Breast epithelium (tissue), 4 donors: ENCODE measurements around the gene SERPINA9. TPM values are rescaled to one million over a fixed set of nuclear protein-coding genes. Genes with fewer than 3 reads are reported as not detected.

ENCODE experiments used
- DNase-seq, 2 donors: peaks; one replicate each; pipeline ENCODE4 v3.0.0-alpha.2; 2019; ENCODE audit warnings: low spot score in 2 of 2
- H3K27ac ChIP-seq, 2 donors: fragments of 200-600 bp; sonication (generic) in 1 of 2; one replicate each; pipeline ENCODE4 v1.5.1; 2016 to 2019; ENCODE audit warnings: mild to moderate bottlenecking in 1 of 2
- H3K27me3 ChIP-seq, 2 donors: fragments of 200-600 bp; sonication (generic) in 1 of 2; one replicate each; pipeline versions ENCODE4 v1.5.1 to v1.6.0; 2017 to 2019; ENCODE audit warnings: control low read depth in 1 of 2, mild to moderate bottlenecking in 1 of 2
- H3K36me3 ChIP-seq: fragments of 200-600 bp; one replicate; pipeline ENCODE4 v1.5.1; 2019
- H3K4me1 ChIP-seq, 2 donors: fragments of 200-600 bp; sonication (generic); one replicate each; pipeline ENCODE4 v1.5.1; 2016 to 2019; ENCODE audit warnings: control low read depth in 1 of 2
- H3K4me3 ChIP-seq, 3 donors: fragments of 200-600 bp; sonication (generic); 1 replicate in 2 of 3; 2 replicates in 1 of 3; pipeline ENCODE4 v1.5.1; 2016 to 2019; ENCODE audit warnings: mild to moderate bottlenecking in 3 of 3, moderate library complexity in 2 of 3
- H3K9me3 ChIP-seq, 2 donors: fragments of 200-600 bp; sonication (generic) in 1 of 2; one replicate each; pipeline ENCODE4 v1.5.1; 2016 to 2019; ENCODE audit warnings: control low read depth in 1 of 2
- POLR2A ChIP-seq: fragments of 450-650 bp; IDR thresholded peaks from one replicate; pipeline ENCODE4 v1.6.1; 2016; ENCODE audit warnings: antibody characterized with exemption, mild to moderate bottlenecking, moderate library complexity
- POLR2AphosphoS5 ChIP-seq, 3 donors: sonication (generic); formaldehyde crosslinking; IDR thresholded peaks; one replicate each; pipeline ENCODE4 v1.6.1; 2017; ENCODE audit warnings: antibody characterized with exemption in 3 of 3
- intact Hi-C: fragments of 100-400 bp; cut with DNase I; formaldehyde crosslinking; loops from one replicate; pipeline ENCODE4 v1.15.1; 2023; ENCODE audit warnings: low total_unique reads
- total RNA-seq, 3 donors: library from RNA; depleted of rRNA; stranded (reverse); fragments of >200 nt; gene quantifications; one replicate each; pipeline ENCODE4 v1.1.0, GENCODE V29; 2016
- TF ChIP-seq, protein P1 (sequence below), 3 donors: fragments of 450-650 bp; IDR thresholded peaks; one replicate each; pipeline ENCODE4 v1.5.1; 2016 to 2017; ENCODE audit warnings: antibody characterized with exemption in 3 of 3, mild to moderate bottlenecking in 3 of 3, moderate library complexity in 3 of 3

SERPINA9 gene
- total RNA-seq, 3 donors from 2014 or later = not detected

DNA sequence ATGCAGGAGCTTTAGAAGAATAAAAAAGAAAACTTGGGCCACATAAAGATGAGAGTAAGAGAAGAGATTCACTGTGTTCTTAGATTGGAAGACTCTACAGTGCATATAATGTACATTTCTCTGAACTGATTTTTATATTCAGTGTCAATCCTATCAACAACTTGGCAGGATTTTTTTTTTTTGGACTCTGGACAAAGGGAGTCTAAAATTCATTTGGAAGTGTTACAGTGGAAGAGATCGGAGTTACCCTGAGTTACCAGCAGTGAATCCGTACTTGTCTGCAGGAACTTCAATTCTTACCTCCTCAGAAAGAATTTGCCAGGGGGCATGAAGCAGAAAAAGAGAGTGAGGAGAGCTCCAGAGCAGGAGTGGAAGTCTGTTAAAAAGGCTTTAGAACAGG lies 47.4 kb downstream of the SERPINA9 start:
- Histone ChIP-seq H3K4me1 (no peaks in the 10 kb centered on the region), H3K9me3 (no peaks in the 10 kb centered on the region), H3K27ac (no peak overlapping the region), H3K4me3 (no peak overlapping the region), H3K36me3 (no peaks in the 10 kb centered on the region), H3K27me3 (no peaks in the 10 kb centered on the region)
- intact Hi-C loops = no loop called here
- DNase-seq = no peak
- TF ChIP-seq POLR2A (no peak), POLR2AphosphoS5 (IDR thresholded peaks at IDR 0.05) (no peak)
- TF ChIP-seq, protein P1, sequence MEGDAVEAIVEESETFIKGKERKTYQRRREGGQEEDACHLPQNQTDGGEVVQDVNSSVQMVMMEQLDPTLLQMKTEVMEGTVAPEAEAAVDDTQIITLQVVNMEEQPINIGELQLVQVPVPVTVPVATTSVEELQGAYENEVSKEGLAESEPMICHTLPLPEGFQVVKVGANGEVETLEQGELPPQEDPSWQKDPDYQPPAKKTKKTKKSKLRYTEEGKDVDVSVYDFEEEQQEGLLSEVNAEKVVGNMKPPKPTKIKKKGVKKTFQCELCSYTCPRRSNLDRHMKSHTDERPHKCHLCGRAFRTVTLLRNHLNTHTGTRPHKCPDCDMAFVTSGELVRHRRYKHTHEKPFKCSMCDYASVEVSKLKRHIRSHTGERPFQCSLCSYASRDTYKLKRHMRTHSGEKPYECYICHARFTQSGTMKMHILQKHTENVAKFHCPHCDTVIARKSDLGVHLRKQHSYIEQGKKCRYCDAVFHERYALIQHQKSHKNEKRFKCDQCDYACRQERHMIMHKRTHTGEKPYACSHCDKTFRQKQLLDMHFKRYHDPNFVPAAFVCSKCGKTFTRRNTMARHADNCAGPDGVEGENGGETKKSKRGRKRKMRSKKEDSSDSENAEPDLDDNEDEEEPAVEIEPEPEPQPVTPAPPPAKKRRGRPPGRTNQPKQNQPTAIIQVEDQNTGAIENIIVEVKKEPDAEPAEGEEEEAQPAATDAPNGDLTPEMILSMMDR (IDR thresholded peaks at IDR 0.05) = no peak

DNA sequence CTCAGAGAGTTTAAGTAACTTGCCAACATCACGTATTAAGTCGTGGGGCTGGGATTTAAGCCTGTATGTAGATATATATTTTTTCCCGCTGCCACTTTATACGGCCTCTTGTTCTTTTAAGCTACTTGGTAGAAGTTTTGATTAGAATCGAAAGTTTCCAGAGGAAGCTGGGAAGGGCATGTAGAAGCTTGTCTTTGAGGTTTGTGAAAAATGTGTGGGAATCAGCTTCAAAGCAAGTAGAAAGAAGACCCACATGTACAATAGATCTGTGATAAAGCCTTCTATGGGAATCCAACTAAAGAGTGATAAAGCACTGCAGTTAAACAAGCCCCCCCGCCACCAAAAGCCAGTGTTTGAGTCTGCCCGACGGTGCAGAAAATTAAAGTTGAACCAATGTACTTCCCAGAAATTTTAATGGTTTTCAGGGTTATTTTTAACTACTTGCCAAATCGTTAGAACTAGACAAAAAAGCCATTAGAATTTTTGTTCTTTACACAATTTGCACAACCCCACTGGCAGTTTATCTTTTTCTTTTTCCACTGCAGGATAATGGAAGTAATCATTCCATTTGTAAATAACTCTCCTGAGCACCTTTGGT lies 48.9 kb downstream of the SERPINA9 start:
- Histone ChIP-seq H3K36me3 (no peaks in the 10 kb centered on the region), H3K27ac (no peak overlapping the region), H3K9me3 (no peaks in the 10 kb centered on the region), H3K4me1 (no peaks in the 10 kb centered on the region), H3K27me3 (no peaks in the 10 kb centered on the region), H3K4me3 (no peak overlapping the region)
- no peak for DNase-seq
- intact Hi-C loops = no loop called here
- TF ChIP-seq, protein P1 (IDR thresholded peaks at IDR 0.05) = no peak
- TF ChIP-seq POLR2AphosphoS5 (IDR thresholded peaks at IDR 0.05) (no peak), POLR2A (no peak)

DNA sequence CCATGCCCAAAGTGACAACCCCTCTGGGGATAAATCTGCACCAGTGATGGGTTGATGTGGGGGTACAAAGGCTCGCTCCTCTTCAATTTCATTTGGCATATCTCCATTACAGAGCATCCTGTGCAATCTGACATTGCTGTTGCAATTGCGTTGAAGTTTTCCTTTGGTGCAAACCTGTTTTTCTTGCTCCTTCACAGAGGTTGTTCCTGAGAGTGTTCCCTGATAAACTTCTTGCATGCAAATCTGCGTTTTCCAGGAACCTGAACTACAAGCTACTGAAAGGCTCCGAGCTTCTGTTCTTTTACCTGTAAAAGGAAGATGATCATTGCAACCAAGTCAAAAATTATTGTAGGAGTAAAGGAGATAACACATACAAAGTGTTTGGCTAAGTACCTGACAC lies 49.5 kb downstream of the SERPINA9 start:
- H3K36me3 ChIP-seq = no peaks in the 10 kb centered on the region
- H3K4me1 ChIP-seq = no peaks in the 10 kb centered on the region
- intact Hi-C loops = no loop called here
- H3K27ac ChIP-seq = no peak overlapping the region
- no peaks in the 10 kb centered on the region for H3K27me3 ChIP-seq
- TF ChIP-seq POLR2A = no peak
- no peaks in the 10 kb centered on the region for H3K9me3 ChIP-seq
- H3K4me3 ChIP-seq = no peak overlapping the region
- DNase-seq = no peak

DNA sequence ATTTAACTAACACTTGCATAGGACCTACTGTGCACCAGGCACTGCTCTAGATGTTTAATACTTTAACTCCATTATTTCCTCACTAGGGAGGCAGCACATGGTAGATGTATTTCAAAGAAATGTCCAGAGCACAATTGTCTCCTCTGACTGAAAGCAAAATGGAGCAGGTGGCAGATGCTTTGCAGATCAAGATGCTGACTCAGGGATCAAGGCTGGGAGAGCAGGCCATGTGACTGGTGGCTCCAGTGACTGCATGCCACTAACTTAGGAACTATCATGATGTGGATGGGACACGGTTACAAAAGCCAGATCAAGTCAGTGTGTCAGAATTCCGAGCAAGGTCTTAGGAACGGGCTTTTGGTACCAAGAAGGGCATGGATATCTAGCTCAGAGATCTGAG lies 51.6 kb downstream of the SERPINA9 start:
- Histone ChIP-seq H3K36me3 (no peaks in the 10 kb centered on the region), H3K4me1 (no peaks in the 10 kb centered on the region), H3K9me3 (no peaks in the 10 kb centered on the region), H3K4me3 (no peak overlapping the region), H3K27me3 (no peaks in the 10 kb centered on the region), H3K27ac (no peak overlapping the region)
- intact Hi-C loops = no loop called here
- DNase-seq = no peak
- TF ChIP-seq POLR2A (no peak), POLR2AphosphoS5 (IDR thresholded peaks at IDR 0.05) (no peak)
- TF ChIP-seq, protein P1 (IDR thresholded peaks at IDR 0.05) = no peak

DNA sequence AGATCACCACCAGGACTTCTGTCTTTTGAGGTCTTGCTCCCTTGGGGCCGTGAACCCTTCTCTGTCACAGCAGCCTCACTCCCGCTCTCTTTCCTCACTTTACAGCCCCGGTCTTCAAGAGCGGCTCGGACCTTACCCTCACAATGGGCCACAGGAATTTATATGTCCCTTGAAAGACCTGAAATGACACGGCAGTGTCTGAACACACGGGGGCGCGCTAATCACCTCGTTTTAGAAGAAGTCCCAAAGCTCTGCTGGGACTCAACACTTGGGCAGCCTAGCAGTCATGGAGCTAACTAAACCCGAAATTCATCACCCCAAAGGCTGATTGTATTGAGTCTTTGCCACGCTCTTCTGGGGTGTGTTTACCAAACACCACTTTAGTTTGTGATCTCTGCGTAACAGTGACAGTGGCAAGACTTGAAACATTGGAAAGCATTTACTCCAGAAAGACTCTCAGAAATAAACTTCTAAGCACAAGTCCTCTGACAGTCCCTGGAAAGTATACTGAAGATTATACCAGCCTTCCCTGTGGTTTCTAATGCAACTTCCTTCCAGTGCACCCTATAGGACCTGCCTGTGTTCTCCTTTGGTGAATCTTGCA lies 52.4 kb downstream of the SERPINA9 start:
- H3K9me3 ChIP-seq = no peaks in the 10 kb centered on the region
- H3K27ac ChIP-seq = no peak overlapping the region
- no peaks in the 10 kb centered on the region for H3K36me3 ChIP-seq
- DNase-seq = peak; percentile 25 to 68
- intact Hi-C loops = no loop called here
- TF ChIP-seq, protein P1 (IDR thresholded peaks at IDR 0.05) = peak in 2 of 3 donors; percentile 35 to 56
- no peak for TF ChIP-seq POLR2AphosphoS5 (IDR thresholded peaks at IDR 0.05)
- H3K4me1 ChIP-seq = no peaks in the 10 kb centered on the region
- H3K27me3 ChIP-seq = no peaks in the 10 kb centered on the region
- no peak overlapping the region for H3K4me3 ChIP-seq
